GM18505 (cell line): ENCODE results near the gene TBL3.
A peak's percentile ranks its signal among the peaks of the same experiment; 100 is the strongest.
"Not testable (repeated sequence)": the region's sequence is repeated elsewhere in the genome, so short reads cannot be mapped to it uniquely, and the experiment has no call there.

ENCODE experiments used
- ATAC-seq: cut with Tn5 transposase; IDR thresholded peaks from one replicate; pipeline ENCODE4 v1.9.1; 2021; ENCODE audit not compliant: unreplicated experiment
- POLR2A ChIP-seq: IDR thresholded peaks from 4 replicates; pipeline ENCODE4 v1.6.1; 2011; ENCODE audit warnings: borderline replicate concordance; ENCODE audit not compliant: insufficient read depth, insufficient read length; ENCODE audit errors: extremely low read depth

Gene TBL3

GRCh38 chr16:1938910-1939309 lies 32.9 kb upstream of the TBL3 start:
- no peak for TF ChIP-seq POLR2A
- ATAC-seq, result no peak

- ATAC-seq, result not testable (repeated sequence)
Observed at GRCh38 chr16:1939833-1940232, 32.0 kb upstream of the TBL3 start.

GRCh38 chr16:1940273-1941161 lies 31.3 kb upstream of the TBL3 start:
- no peak for ATAC-seq
- no peak for TF ChIP-seq POLR2A

GRCh38 chr16:1941162-1942046 lies 30.4 kb upstream of the TBL3 start:
- no peak for ATAC-seq
- no peak for TF ChIP-seq POLR2A

GRCh38 chr16:1942047-1942809 lies 29.6 kb upstream of the TBL3 start:
- TF ChIP-seq POLR2A, result no peak
- ATAC-seq, result no peak

- peak; percentile 90 for ATAC-seq
Observed at GRCh38 chr16:1942810-1943726, 28.8 kb upstream of the TBL3 start, which contains the start of gene MSRB1. MSRB1 (minus strand) TSS chr16:1943199; CDS start chr16:1943156, 43 bp downstream.

GRCh38 chr16:1944612-1945199 lies 27.1 kb upstream of the TBL3 start:
- no peak for ATAC-seq

More at GRCh38 chr16:1942810-1943726, 28.8 kb upstream of the TBL3 start, which contains the start of gene MSRB1:
- peak; percentile 84 for TF ChIP-seq POLR2A

GRCh38 chr16:1945559-1946391 lies 26.1 kb upstream of the TBL3 start:
- ATAC-seq, result no peak
- TF ChIP-seq POLR2A, result no peak

More at GRCh38 chr16:1944612-1945199, 27.1 kb upstream of the TBL3 start:
- no peak for TF ChIP-seq POLR2A

GRCh38 chr16:1946495-1947368 lies 25.1 kb upstream of the TBL3 start:
- no peak for TF ChIP-seq POLR2A
- ATAC-seq, result no peak

- no peak for TF ChIP-seq POLR2A
- no peak for ATAC-seq
Observed at GRCh38 chr16:1947369-1947670, 24.5 kb upstream of the TBL3 start.
